ENCODE data around the gene DEDD2.

The DEDD2 gene

GRCh38 chr19:42226886-42227285, 9.4 kb upstream of the DEDD2 start:
- H3K9me3 ChIP-seq (ENCODE audit: control insufficient read depth in 1 of 2, low read length in 2 of 2): no peaks in the 10 kb centered on the region
- no peak overlapping the region for H3K27ac ChIP-seq (ENCODE audit: low read depth, low read length)
- no peaks in the 10 kb centered on the region for H3K27me3 ChIP-seq (ENCODE audit: control insufficient read depth in 1 of 2, insufficient read depth in 2 of 2, low read length in 2 of 2)
- H3K4me3 ChIP-seq (ENCODE audit: low read depth in 1 of 2, low read length in 2 of 2): no peak overlapping the region
- H3K9ac ChIP-seq (ENCODE audit: low read depth in 1 of 2, low read length in 2 of 2): no peak overlapping the region
- H3K36me3 ChIP-seq (ENCODE audit: control insufficient read depth in 1 of 2, insufficient read depth in 2 of 2, low read length in 2 of 2): peaks cover 47 to 68% of the 10 kb centered on the region in 2 donors
- H3K4me1 ChIP-seq (ENCODE audit: control insufficient read depth in 1 of 2, insufficient read depth in 2 of 2, low read length in 2 of 2): peaks cover 0 to 3% of the 10 kb centered on the region in 2 donors

GRCh38 chr19:42225718-42226292, 8.3 kb upstream of the DEDD2 start:
- Histone ChIP-seq H3K27me3 (ENCODE audit: control insufficient read depth in 1 of 2, insufficient read depth in 2 of 2, low read length in 2 of 2) (no peaks in the 10 kb centered on the region), H3K9me3 (ENCODE audit: control insufficient read depth in 1 of 2, low read length in 2 of 2) (no peaks in the 10 kb centered on the region), H3K4me1 (ENCODE audit: control insufficient read depth in 1 of 2, insufficient read depth in 2 of 2, low read length in 2 of 2) (peaks cover 3 to 4% of the 10 kb centered on the region in 2 donors), H3K36me3 (ENCODE audit: control insufficient read depth in 1 of 2, insufficient read depth in 2 of 2, low read length in 2 of 2) (peaks cover 43 to 57% of the 10 kb centered on the region in 2 donors), H3K27ac (ENCODE audit: low read depth, low read length) (no peak overlapping the region), H3K4me3 (ENCODE audit: low read depth in 1 of 2, low read length in 2 of 2) (no peak overlapping the region), H3K9ac (ENCODE audit: low read depth in 1 of 2, low read length in 2 of 2) (no peak overlapping the region)

GRCh38 chr19:42224940-42225717, 7.7 kb upstream of the DEDD2 start:
- H3K4me3 ChIP-seq (ENCODE audit: low read depth in 1 of 2, low read length in 2 of 2): no peak overlapping the region
- H3K27me3 ChIP-seq (ENCODE audit: control insufficient read depth in 1 of 2, insufficient read depth in 2 of 2, low read length in 2 of 2): no peaks in the 10 kb centered on the region
- no peak overlapping the region for H3K9ac ChIP-seq (ENCODE audit: low read depth in 1 of 2, low read length in 2 of 2)
- no peak overlapping the region for H3K27ac ChIP-seq (ENCODE audit: low read depth, low read length)
- no peaks in the 10 kb centered on the region for H3K9me3 ChIP-seq (ENCODE audit: control insufficient read depth in 1 of 2, low read length in 2 of 2)
- H3K36me3 ChIP-seq (ENCODE audit: control insufficient read depth in 1 of 2, insufficient read depth in 2 of 2, low read length in 2 of 2): peaks cover 38 to 53% of the 10 kb centered on the region in 2 donors
- peaks cover 3 to 9% of the 10 kb centered on the region in 2 donors for H3K4me1 ChIP-seq (ENCODE audit: control insufficient read depth in 1 of 2, insufficient read depth in 2 of 2, low read length in 2 of 2)

- H3K4me3 ChIP-seq (ENCODE audit: low read depth in 1 of 2, low read length in 2 of 2): peak overlapping the region; percentile 69 to 96
- no peak overlapping the region for H3K27ac ChIP-seq (ENCODE audit: low read depth, low read length)
- no peaks in the 10 kb centered on the region for H3K9me3 ChIP-seq (ENCODE audit: control insufficient read depth in 1 of 2, low read length in 2 of 2)
- peaks cover 17 to 18% of the 10 kb centered on the region in 2 donors for H3K36me3 ChIP-seq (ENCODE audit: control insufficient read depth in 1 of 2, insufficient read depth in 2 of 2, low read length in 2 of 2)
- no peaks in the 10 kb centered on the region for H3K27me3 ChIP-seq (ENCODE audit: control insufficient read depth in 1 of 2, insufficient read depth in 2 of 2, low read length in 2 of 2)
- H3K4me1 ChIP-seq (ENCODE audit: control insufficient read depth in 1 of 2, insufficient read depth in 2 of 2, low read length in 2 of 2): peaks cover 27 to 31% of the 10 kb centered on the region in 2 donors
- H3K9ac ChIP-seq (ENCODE audit: low read depth in 1 of 2, low read length in 2 of 2): peak overlapping the region; percentile 75 to 92
These were observed 3.2 kb upstream of the DEDD2 start for GRCh38 chr19:42220751-42221097.

GRCh38 chr19:42219812-42220750, 2.6 kb upstream of the DEDD2 start, which contains the start of gene ZNF526:
TSS of gene ZNF526 (plus strand) at chr19:42220312. CDS start at chr19:42224404, 4,092 bp downstream.
- peaks cover 13 to 14% of the 10 kb centered on the region in 2 donors for H3K36me3 ChIP-seq (ENCODE audit: control insufficient read depth in 1 of 2, insufficient read depth in 2 of 2, low read length in 2 of 2)
- peaks cover 34 to 37% of the 10 kb centered on the region in 2 donors for H3K4me1 ChIP-seq (ENCODE audit: control insufficient read depth in 1 of 2, insufficient read depth in 2 of 2, low read length in 2 of 2)
- peak within 1 kb of the TSS; percentile 75 to 92 for H3K9ac ChIP-seq (ENCODE audit: low read depth in 1 of 2, low read length in 2 of 2)
- peak within 1 kb of the TSS; percentile 46 for H3K27ac ChIP-seq (ENCODE audit: low read depth, low read length)
- no peaks in the 10 kb centered on the region for H3K9me3 ChIP-seq (ENCODE audit: control insufficient read depth in 1 of 2, low read length in 2 of 2)
- H3K4me3 ChIP-seq (ENCODE audit: low read depth in 1 of 2, low read length in 2 of 2): peak within 1 kb of the TSS; percentile 69 to 96
- no peaks in the 10 kb centered on the region for H3K27me3 ChIP-seq (ENCODE audit: control insufficient read depth in 1 of 2, insufficient read depth in 2 of 2, low read length in 2 of 2)

GRCh38 chr19:42216653-42217519, 591 bp downstream of the DEDD2 start:
- peaks cover 18 to 26% of the 10 kb centered on the region in 2 donors for H3K36me3 ChIP-seq (ENCODE audit: control insufficient read depth in 1 of 2, insufficient read depth in 2 of 2, low read length in 2 of 2)
- peak overlapping the region; percentile 81 for H3K27ac ChIP-seq (ENCODE audit: low read depth, low read length)
- no peaks in the 10 kb centered on the region for H3K27me3 ChIP-seq (ENCODE audit: control insufficient read depth in 1 of 2, insufficient read depth in 2 of 2, low read length in 2 of 2)
- peak overlapping the region; percentile 94 to 97 for H3K9ac ChIP-seq (ENCODE audit: low read depth in 1 of 2, low read length in 2 of 2)
- H3K9me3 ChIP-seq (ENCODE audit: control insufficient read depth in 1 of 2, low read length in 2 of 2): no peaks in the 10 kb centered on the region
- H3K4me3 ChIP-seq (ENCODE audit: low read depth in 1 of 2, low read length in 2 of 2): peak overlapping the region; percentile 83 to 87
- peaks cover 31 to 40% of the 10 kb centered on the region in 2 donors for H3K4me1 ChIP-seq (ENCODE audit: control insufficient read depth in 1 of 2, insufficient read depth in 2 of 2, low read length in 2 of 2)

- H3K27ac ChIP-seq (ENCODE audit: low read depth, low read length): no peak overlapping the region
- H3K27me3 ChIP-seq (ENCODE audit: control insufficient read depth in 1 of 2, insufficient read depth in 2 of 2, low read length in 2 of 2): no peaks in the 10 kb centered on the region
- H3K36me3 ChIP-seq (ENCODE audit: control insufficient read depth in 1 of 2, insufficient read depth in 2 of 2, low read length in 2 of 2): peaks cover 19 to 29% of the 10 kb centered on the region in 2 donors
- H3K4me3 ChIP-seq (ENCODE audit: low read depth in 1 of 2, low read length in 2 of 2): peak overlapping the region in 1 of 2 donors; percentile 9
- peak overlapping the region in 1 of 2 donors; percentile 94 for H3K9ac ChIP-seq (ENCODE audit: low read depth in 1 of 2, low read length in 2 of 2)
- peaks cover 31% of the 10 kb centered on the region in 2 donors for H3K4me1 ChIP-seq (ENCODE audit: control insufficient read depth in 1 of 2, insufficient read depth in 2 of 2, low read length in 2 of 2)
- no peaks in the 10 kb centered on the region for H3K9me3 ChIP-seq (ENCODE audit: control insufficient read depth in 1 of 2, low read length in 2 of 2)
These were observed 2.5 kb downstream of the DEDD2 start for GRCh38 chr19:42214810-42215485.

GRCh38 chr19:42212886-42213285, 4.6 kb downstream of the DEDD2 start:
- no peak overlapping the region for H3K9ac ChIP-seq (ENCODE audit: low read depth in 1 of 2, low read length in 2 of 2)
- H3K9me3 ChIP-seq (ENCODE audit: control insufficient read depth in 1 of 2, low read length in 2 of 2): no peaks in the 10 kb centered on the region
- no peak overlapping the region for H3K27ac ChIP-seq (ENCODE audit: low read depth, low read length)
- H3K4me1 ChIP-seq (ENCODE audit: control insufficient read depth in 1 of 2, insufficient read depth in 2 of 2, low read length in 2 of 2): peaks cover 17 to 18% of the 10 kb centered on the region in 2 donors
- H3K36me3 ChIP-seq (ENCODE audit: control insufficient read depth in 1 of 2, insufficient read depth in 2 of 2, low read length in 2 of 2): peaks cover 37 to 50% of the 10 kb centered on the region in 2 donors
- no peaks in the 10 kb centered on the region for H3K27me3 ChIP-seq (ENCODE audit: control insufficient read depth in 1 of 2, insufficient read depth in 2 of 2, low read length in 2 of 2)
- no peak overlapping the region for H3K4me3 ChIP-seq (ENCODE audit: low read depth in 1 of 2, low read length in 2 of 2)

- Histone ChIP-seq H3K9me3 (ENCODE audit: control insufficient read depth in 1 of 2, low read length in 2 of 2) (no peaks in the 10 kb centered on the region), H3K27ac (ENCODE audit: low read depth, low read length) (no peak overlapping the region), H3K9ac (ENCODE audit: low read depth in 1 of 2, low read length in 2 of 2) (no peak overlapping the region), H3K27me3 (ENCODE audit: control insufficient read depth in 1 of 2, insufficient read depth in 2 of 2, low read length in 2 of 2) (no peaks in the 10 kb centered on the region), H3K36me3 (ENCODE audit: control insufficient read depth in 1 of 2, insufficient read depth in 2 of 2, low read length in 2 of 2) (peaks cover 51 to 73% of the 10 kb centered on the region in 2 donors), H3K4me1 (ENCODE audit: control insufficient read depth in 1 of 2, insufficient read depth in 2 of 2, low read length in 2 of 2) (peaks cover 3 to 14% of the 10 kb centered on the region in 2 donors), H3K4me3 (ENCODE audit: low read depth in 1 of 2, low read length in 2 of 2) (no peak overlapping the region)
These were observed 8.9 kb downstream of the DEDD2 start for GRCh38 chr19:42208612-42209011.
